PFSK-1 (cell line): ENCODE data around the gene COMMD4. TPM values are rescaled to one million over a fixed set of nuclear protein-coding genes. Genes with fewer than 3 reads are reported as not detected.

Source experiments
- FOXP2 ChIP-seq: optimal IDR thresholded peaks from 2 replicates; pipeline ENCODE3; 2011; ENCODE audit warnings: borderline replicate concordance, control low read depth, inconsistent platforms; ENCODE audit not compliant: insufficient read depth; ENCODE audit errors: extremely low read length, extremely low read depth
- POLR2AphosphoS5 ChIP-seq: IDR thresholded peaks from 2 replicates; pipeline ENCODE4 v1.6.1; 2012; ENCODE audit warnings: low read depth, mild to moderate bottlenecking, control low read depth, low read length, moderate library complexity
- REST ChIP-seq, 2 experiments: IDR thresholded peaks; 2 replicates each; pipeline versions ENCODE4 v1.6.1 to v1.8.0; 2011 to 2012; ENCODE audit warnings: low read depth in 2 of 2, low read length in 2 of 2, control low read depth in 1 of 2, inconsistent platforms in 1 of 2, mild to moderate bottlenecking in 1 of 2, moderate library complexity in 1 of 2; ENCODE audit not compliant: insufficient read depth in 1 of 2
- SIN3A ChIP-seq: IDR thresholded peaks from 2 replicates; pipeline ENCODE4 v1.6.1; 2012; ENCODE audit warnings: mild to moderate bottlenecking, low read length, moderate library complexity, borderline replicate concordance; ENCODE audit not compliant: insufficient read depth
- TAF1 ChIP-seq: IDR thresholded peaks from 2 replicates; pipeline ENCODE4 v1.6.1; 2012; ENCODE audit warnings: low read length, control low read depth, borderline replicate concordance; ENCODE audit not compliant: insufficient read depth
- polyA plus RNA-seq: library from polyadenylated mRNA; unstranded; fragments of >200 nt; gene quantifications from one replicate; pipeline ENCODE4 v1.2.1, GENCODE V29; 2012; ENCODE audit warnings: low read depth, missing spikeins; ENCODE audit not compliant: insufficient read length

Gene COMMD4
- 139 TPM for polyA plus RNA-seq

GRCh38 chr15:75335705-75336355, at the start of gene COMMD4:
Gene COMMD4, plus strand, starts transcription at chr15:75336063. Its CDS starts 27 bp downstream, at chr15:75336090.
- TF ChIP-seq SIN3A = peak; percentile 98
- TF ChIP-seq POLR2AphosphoS5 = peak; percentile 85; the same call in 1 of the 2 replicates
- no peak for TF ChIP-seq FOXP2
- TF ChIP-seq TAF1 = peak; percentile 55; the same call in 1 of the 2 replicates

- TF ChIP-seq REST (IDR thresholded peaks at IDR 0.05; ENCODE audit: insufficient read depth in 1 of 2, low read depth in 2 of 2, low read length in 2 of 2) (no peak), TAF1 (no peak), POLR2AphosphoS5 (no peak)
These were observed 33.5 kb upstream of the COMMD4 start for GRCh38 chr15:75302318-75302717.

GRCh38 chr15:75306188-75306587, 29.7 kb upstream of the COMMD4 start:
- TF ChIP-seq TAF1 = no peak
- no peak for TF ChIP-seq POLR2AphosphoS5
- TF ChIP-seq SIN3A = no peak
- TF ChIP-seq FOXP2 = no peak
- TF ChIP-seq REST (IDR thresholded peaks at IDR 0.05; ENCODE audit: insufficient read depth in 1 of 2, low read depth in 2 of 2, low read length in 2 of 2) = no peak

GRCh38 chr15:75307778-75308390, 28.0 kb upstream of the COMMD4 start:
- no peak for TF ChIP-seq REST (IDR thresholded peaks at IDR 0.05; ENCODE audit: insufficient read depth in 1 of 2, low read depth in 2 of 2, low read length in 2 of 2)
- no peak for TF ChIP-seq TAF1
- no peak for TF ChIP-seq FOXP2
- no peak for TF ChIP-seq SIN3A
- no peak for TF ChIP-seq POLR2AphosphoS5

- no peak for TF ChIP-seq FOXP2
- TF ChIP-seq TAF1 = no peak
- no peak for TF ChIP-seq SIN3A
- no peak for TF ChIP-seq POLR2AphosphoS5
- TF ChIP-seq REST (IDR thresholded peaks at IDR 0.05; ENCODE audit: insufficient read depth in 1 of 2, low read depth in 2 of 2, low read length in 2 of 2) = no peak
These were observed 26.2 kb upstream of the COMMD4 start for GRCh38 chr15:75309711-75310110.
